Left ventricle myocardium inferior (tissue), 1 donor: Measurements from ENCODE around the gene DUSP1. TPM values are rescaled to one million over a fixed set of nuclear protein-coding genes. Genes with fewer than 3 reads are reported as not detected.

Experiments used
- DNase-seq: peaks from one replicate; pipeline ENCODE4 v3.0.0-alpha.2; 2020
- H3K27ac ChIP-seq: fragments of 200-600 bp; replicated peaks from 2 replicates; pipeline ENCODE4 v1.8.0; 2021
- H3K27me3 ChIP-seq: fragments of 200-600 bp; 2 replicates; pipeline ENCODE4 v1.8.0; 2021; ENCODE audit warnings: low read depth
- H3K36me3 ChIP-seq: fragments of 200-600 bp; 2 replicates; pipeline ENCODE4 v1.8.0; 2021
- H3K4me1 ChIP-seq: fragments of 200-600 bp; 2 replicates; pipeline ENCODE4 v1.8.0; 2021
- H3K4me3 ChIP-seq: fragments of 200-600 bp; 2 replicates; pipeline ENCODE4 v1.8.0; 2021; ENCODE audit warnings: mild to moderate bottlenecking, moderate library complexity
- H3K9me3 ChIP-seq: fragments of 200-600 bp; replicated peaks from 2 replicates; pipeline ENCODE4 v1.8.0; 2021
- intact Hi-C: fragments of 100-400 bp; cut with micrococcal nuclease; formaldehyde crosslinking; loops from one replicate; pipeline ENCODE4 v1.11.0; 2022
- total RNA-seq: library from RNA; stranded (reverse); fragmentation: NEBNext Ultra II Directional; extraction: Animal tissue kit (Norgen Biotek cat#: 25700); gene quantifications from one replicate; pipeline ENCODE4 v1.2.1, GENCODE V29; 2021
- TF ChIP-seq, protein P1 (sequence below): fragments of 200-600 bp; IDR thresholded peaks from 2 replicates; pipeline ENCODE4 v1.8.0; 2021; ENCODE audit warnings: antibody characterized with exemption, mild to moderate bottlenecking, borderline replicate concordance
- donor health status: DM: no; HTN: yes; CAD: no; lungs with severe emphysema.

The DUSP1 gene
- total RNA-seq, 1 donor from 2014 or later = 85.0 TPM

DNA sequence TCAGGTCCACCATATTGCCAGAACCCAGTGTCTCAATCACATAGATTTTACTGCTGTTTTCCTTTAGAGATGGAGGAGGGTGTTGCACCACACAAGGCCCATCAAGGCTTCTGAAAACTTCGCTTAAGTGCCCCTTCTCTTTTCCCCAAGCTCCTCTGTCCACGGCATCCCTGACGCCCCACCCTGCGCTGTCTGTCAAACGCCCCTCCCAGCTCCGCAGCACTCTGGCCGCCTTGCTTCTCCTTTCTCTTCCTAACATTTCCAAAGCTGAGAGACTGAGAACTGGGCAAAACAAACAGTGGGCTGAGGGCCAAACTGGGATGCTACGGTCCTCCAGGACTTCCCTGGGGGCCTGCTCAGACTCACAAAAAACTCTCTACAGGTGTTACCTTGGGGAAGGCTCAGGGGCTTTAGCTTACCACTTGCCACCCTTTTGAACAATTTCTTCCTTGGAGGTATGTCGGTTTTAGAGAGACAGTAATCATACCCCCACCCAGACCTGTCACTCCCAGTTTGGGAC is 34.8 kb upstream of the DUSP1 start:
- Histone ChIP-seq H3K4me3 (no peak overlapping the region), H3K36me3 (no peaks in the 10 kb centered on the region), H3K4me1 (peaks cover 3% of the 10 kb centered on the region), H3K27ac (peak overlapping the region; percentile 8), H3K27me3 (no peaks in the 10 kb centered on the region), H3K9me3 (peaks cover 8% of the 10 kb centered on the region)
- peak; percentile 37 for DNase-seq
- TF ChIP-seq, protein P1, sequence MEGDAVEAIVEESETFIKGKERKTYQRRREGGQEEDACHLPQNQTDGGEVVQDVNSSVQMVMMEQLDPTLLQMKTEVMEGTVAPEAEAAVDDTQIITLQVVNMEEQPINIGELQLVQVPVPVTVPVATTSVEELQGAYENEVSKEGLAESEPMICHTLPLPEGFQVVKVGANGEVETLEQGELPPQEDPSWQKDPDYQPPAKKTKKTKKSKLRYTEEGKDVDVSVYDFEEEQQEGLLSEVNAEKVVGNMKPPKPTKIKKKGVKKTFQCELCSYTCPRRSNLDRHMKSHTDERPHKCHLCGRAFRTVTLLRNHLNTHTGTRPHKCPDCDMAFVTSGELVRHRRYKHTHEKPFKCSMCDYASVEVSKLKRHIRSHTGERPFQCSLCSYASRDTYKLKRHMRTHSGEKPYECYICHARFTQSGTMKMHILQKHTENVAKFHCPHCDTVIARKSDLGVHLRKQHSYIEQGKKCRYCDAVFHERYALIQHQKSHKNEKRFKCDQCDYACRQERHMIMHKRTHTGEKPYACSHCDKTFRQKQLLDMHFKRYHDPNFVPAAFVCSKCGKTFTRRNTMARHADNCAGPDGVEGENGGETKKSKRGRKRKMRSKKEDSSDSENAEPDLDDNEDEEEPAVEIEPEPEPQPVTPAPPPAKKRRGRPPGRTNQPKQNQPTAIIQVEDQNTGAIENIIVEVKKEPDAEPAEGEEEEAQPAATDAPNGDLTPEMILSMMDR = no peak
- intact Hi-C loops = no loop called here

DNA sequence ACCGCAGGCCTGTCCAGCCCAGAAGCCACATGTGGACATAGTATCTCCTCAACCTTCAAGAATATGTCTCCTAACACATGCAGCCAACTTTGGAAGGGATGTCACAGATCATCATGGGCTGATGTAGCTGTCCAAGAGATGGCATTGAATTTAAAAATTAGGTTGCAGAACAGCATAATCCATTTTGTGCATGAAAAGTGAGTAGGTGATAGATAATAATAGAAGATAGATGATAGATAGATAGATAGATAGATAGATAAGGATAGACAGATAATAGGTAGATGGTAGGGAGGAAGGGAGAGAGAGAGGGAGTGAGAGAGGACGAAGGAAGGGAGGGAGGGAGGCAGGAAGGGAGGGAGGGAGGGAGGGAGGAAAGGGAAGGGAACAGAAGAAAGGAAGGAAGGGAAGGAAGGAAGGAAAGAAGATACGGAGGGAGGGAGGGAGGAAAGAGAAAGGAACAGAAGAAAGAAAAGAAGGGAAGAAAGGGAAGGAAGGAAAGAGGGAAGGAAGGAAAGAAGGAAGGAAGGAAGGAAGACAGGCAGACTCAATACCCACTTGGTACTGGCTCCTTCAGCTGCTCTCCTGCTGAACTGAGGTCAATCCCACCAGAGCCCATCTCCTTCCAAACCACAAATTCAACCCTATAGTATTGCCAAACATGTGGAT is 34.2 kb upstream of the DUSP1 start:
- H3K27ac ChIP-seq = no peak overlapping the region
- peaks cover 8% of the 10 kb centered on the region for H3K9me3 ChIP-seq
- no peaks in the 10 kb centered on the region for H3K27me3 ChIP-seq
- intact Hi-C loops = no loop called here
- DNase-seq = no peak
- no peaks in the 10 kb centered on the region for H3K36me3 ChIP-seq
- peaks cover 3% of the 10 kb centered on the region for H3K4me1 ChIP-seq
- TF ChIP-seq, protein P1 = no peak
- no peak overlapping the region for H3K4me3 ChIP-seq

- no peak for DNase-seq
- H3K27ac ChIP-seq = no peak overlapping the region
- no peaks in the 10 kb centered on the region for H3K36me3 ChIP-seq
- TF ChIP-seq, protein P1 = no peak
- no peaks in the 10 kb centered on the region for H3K9me3 ChIP-seq
- no peak overlapping the region for H3K4me3 ChIP-seq
- H3K27me3 ChIP-seq = no peaks in the 10 kb centered on the region
- intact Hi-C loops = no loop called here
- peaks cover 3% of the 10 kb centered on the region for H3K4me1 ChIP-seq
Measured at GRCh38 chr5:172802567-172803176, 31.7 kb upstream of the DUSP1 start.

GRCh38 chr5:172802112-172802511 is 31.1 kb upstream of the DUSP1 start:
- no peaks in the 10 kb centered on the region for H3K36me3 ChIP-seq
- TF ChIP-seq, protein P1 = no peak
- peaks cover 3% of the 10 kb centered on the region for H3K4me1 ChIP-seq
- H3K4me3 ChIP-seq = no peak overlapping the region
- no peak overlapping the region for H3K27ac ChIP-seq
- intact Hi-C loops = no loop called here
- no peaks in the 10 kb centered on the region for H3K27me3 ChIP-seq
- H3K9me3 ChIP-seq = no peaks in the 10 kb centered on the region
- no peak for DNase-seq

DNA sequence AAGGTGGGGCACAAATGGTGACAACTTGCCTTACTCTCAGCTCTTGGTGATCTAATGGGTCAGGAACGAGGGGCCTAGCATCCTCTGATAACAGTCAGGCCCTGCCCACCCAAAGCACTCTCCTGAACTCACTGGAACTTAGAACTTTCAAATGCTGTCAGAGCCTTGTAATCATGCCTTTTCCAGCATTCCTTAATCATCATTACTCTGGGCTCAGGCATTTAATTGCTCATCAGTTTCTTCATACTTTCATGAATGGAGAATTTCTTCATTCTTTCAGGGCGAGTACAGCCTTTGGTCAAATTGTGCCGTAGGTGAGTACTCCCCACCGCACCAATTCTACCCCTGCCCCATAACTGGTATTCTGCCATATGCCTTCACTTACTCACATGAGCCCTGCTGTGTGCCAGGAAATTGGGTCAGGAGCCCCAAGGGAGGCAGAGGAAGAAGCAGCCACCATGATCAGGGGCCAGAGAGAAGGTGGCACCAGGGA is 30.2 kb upstream of the DUSP1 start:
- DNase-seq = no peak
- Histone ChIP-seq H3K36me3 (no peaks in the 10 kb centered on the region), H3K4me3 (no peak overlapping the region), H3K27me3 (no peaks in the 10 kb centered on the region), H3K27ac (no peak overlapping the region), H3K9me3 (no peaks in the 10 kb centered on the region), H3K4me1 (peaks cover 1% of the 10 kb centered on the region)
- TF ChIP-seq, protein P1 = no peak
- intact Hi-C loops = no loop called here
